Stomach (tissue), 9 donors: Measurements from ENCODE around the gene BBS4. TPM values are rescaled to one million over a fixed set of nuclear protein-coding genes. Genes with fewer than 3 reads are reported as not detected.
A peak's percentile ranks its signal among the peaks of the same experiment; 100 is the strongest.

ENCODE experiments used
- DNase-seq, 2 donors: peaks; one replicate each; pipeline versions ENCODE4 v3.0.0 to v3.0.0-alpha.2; 2013 to 2019
- H3K27ac ChIP-seq, 5 donors: fragments of 200-600 bp in 4 of 5; sonication (generic) in 4 of 5; one replicate each; pipeline ENCODE4 v1.5.1; 2013 to 2019; ENCODE audit warnings: mild to moderate bottlenecking in 1 of 5, moderate library complexity in 1 of 5
- H3K27me3 ChIP-seq, 3 donors: fragments of 200-600 bp; sonication (generic); one replicate each; pipeline ENCODE4 v1.5.1; 2017 to 2019; ENCODE audit warnings: mixed run types in 1 of 3
- H3K36me3 ChIP-seq, 4 donors: fragments of 200-600 bp; sonication (generic); 1 replicate in 3 of 4; 2 replicates in 1 of 4; pipeline ENCODE4 v1.5.1; 2016 to 2019
- H3K4me1 ChIP-seq, 4 donors: fragments of 200-600 bp; sonication (generic); one replicate each; pipeline ENCODE4 v1.5.1; 2016 to 2019
- H3K4me3 ChIP-seq, 4 donors: fragments of 200-600 bp; sonication (generic) in 3 of 4; one replicate each; pipeline ENCODE4 v1.5.1; 2016 to 2019; ENCODE audit warnings: mild to moderate bottlenecking in 1 of 4
- H3K9me3 ChIP-seq, 4 donors: fragments of 200-600 bp; sonication (generic); one replicate each; pipeline ENCODE4 v1.5.1; 2016 to 2019
- CTCF ChIP-seq, 7 experiments: fragments of 450-650 bp in 4 of 7; fragments of 200-600 bp in 3 of 7; sonication (generic) in 3 of 7; IDR thresholded peaks; one replicate each; pipeline ENCODE4 v1.5.1; 2016 to 2019; ENCODE audit warnings: antibody characterized with exemption in 7 of 7, control low read depth in 2 of 7, mild to moderate bottlenecking in 1 of 7
- EP300 ChIP-seq: sonication (generic); formaldehyde crosslinking; IDR thresholded peaks from one replicate; pipeline ENCODE4 v1.6.1; 2017; ENCODE audit warnings: antibody characterized with exemption
- POLR2A ChIP-seq, 4 donors: fragments of 450-650 bp; IDR thresholded peaks; one replicate each; pipeline ENCODE4 v1.6.1; 2016; ENCODE audit warnings: antibody characterized with exemption in 4 of 4, control low read depth in 2 of 4, mild to moderate bottlenecking in 1 of 4, moderate library complexity in 1 of 4
- POLR2AphosphoS5 ChIP-seq, 3 donors: sonication (generic); formaldehyde crosslinking; IDR thresholded peaks; one replicate each; pipeline ENCODE4 v1.6.1; 2016; ENCODE audit warnings: antibody characterized with exemption in 3 of 3
- WGBS, 5 donors: extraction: QIAGEN DNeasy Blood & Tissue Kit in 3 of 5; methylation state at CpG; one replicate each; pipeline versions ENCODE4 v1.1.5 to v1.1.7; 2013 to 2018; 5-methylcytosine and 5-hydroxymethylcytosine counted together
- intact Hi-C: fragments of 100-400 bp; cut with DNase I; formaldehyde crosslinking; loops from one replicate; pipeline ENCODE4 v1.15.1; 2023; ENCODE audit warnings: low total_unique reads
- polyA plus RNA-seq, 3 donors: library from polyadenylated mRNA; stranded (reverse); fragments of 200-250 nt; gene quantifications; one replicate each; pipeline ENCODE4 v1.2.3, GENCODE V29; 2013
- total RNA-seq, 5 donors: library from RNA; depleted of rRNA; stranded (reverse); fragments of >200 nt; gene quantifications; one replicate each; pipeline versions ENCODE4 v1.1.0 to v1.2.3, GENCODE V29; 2014 to 2016
- donor health status: healthy with polysubstance abuse.
- donor health status: Bipolar disorder and iron deficiency.
- donor health status: healthy.

The BBS4 gene
- total and polyA plus RNA-seq, 8 donors: 4.3 to 53.1 (median 17.5) TPM

GRCh38 chr15:72680931-72681330 lies 5.1 kb upstream of the BBS4 start:
- Histone ChIP-seq H3K9me3 (no peaks in the 10 kb centered on the region), H3K27ac (no peak overlapping the region), H3K27me3 (peaks cover 0 to 35% (median 9%) of the 10 kb centered on the region in 3 donors), H3K4me1 (peaks cover 4 to 9% (median 7%) of the 10 kb centered on the region in 4 donors), H3K4me3 (no peak overlapping the region), H3K36me3 (no peaks in the 10 kb centered on the region)
- 50 to 68% (median 56%) methylated on average over 3 of the region's 3 CpGs for WGBS, 5 donors
- no peak for TF ChIP-seq POLR2A (IDR thresholded peaks at IDR 0.05)
- TF ChIP-seq EP300: no peak
- no peak for TF ChIP-seq CTCF (IDR thresholded peaks at IDR 0.05)
- TF ChIP-seq POLR2AphosphoS5 (IDR thresholded peaks at IDR 0.05): no peak
- intact Hi-C loops: no loop called here
- no peak for DNase-seq

- no peak for DNase-seq
- H3K27ac ChIP-seq: no peak overlapping the region
- no peak overlapping the region for H3K4me3 ChIP-seq
- no peaks in the 10 kb centered on the region for H3K36me3 ChIP-seq
- intact Hi-C loops: no loop called here
- peaks cover 0 to 18% (median 4%) of the 10 kb centered on the region in 3 donors for H3K27me3 ChIP-seq
- TF ChIP-seq CTCF (IDR thresholded peaks at IDR 0.05) (no peak), EP300 (no peak)
- H3K4me1 ChIP-seq: peaks cover 8 to 22% (median 18%) of the 10 kb centered on the region in 4 donors
- WGBS, 5 donors: 91 to 94% (median 92%) methylated on average over 3 of the region's 3 CpGs
- no peaks in the 10 kb centered on the region for H3K9me3 ChIP-seq
Measured at GRCh38 chr15:72682772-72683171, 3.2 kb upstream of the BBS4 start.

GRCh38 chr15:72685301-72685924 lies 594 bp upstream of the BBS4 start:
- intact Hi-C loops: no loop called here
- no peak for DNase-seq

GRCh38 chr15:72688697-72689096 lies 2.7 kb downstream of the BBS4 start:
- no peak for TF ChIP-seq EP300
- no peak for TF ChIP-seq POLR2A (IDR thresholded peaks at IDR 0.05)
- no peak for TF ChIP-seq POLR2AphosphoS5 (IDR thresholded peaks at IDR 0.05)
- TF ChIP-seq CTCF (IDR thresholded peaks at IDR 0.05): no peak
- no peak for DNase-seq
- Histone ChIP-seq H3K36me3 (no peaks in the 10 kb centered on the region), H3K4me1 (peaks cover 8 to 22% (median 18%) of the 10 kb centered on the region in 4 donors), H3K4me3 (no peak overlapping the region), H3K27ac (no peak overlapping the region), H3K27me3 (no peaks in the 10 kb centered on the region), H3K9me3 (no peaks in the 10 kb centered on the region)
- 97 to 99% (median 99%) methylated on average over 5 of the region's 5 CpGs for WGBS, 5 donors
- intact Hi-C loops: no loop called here

More at GRCh38 chr15:72685301-72685924, 594 bp upstream of the BBS4 start:
- H3K27ac ChIP-seq: peak overlapping the region; percentile 87 to 99 (median 91)
- H3K27me3 ChIP-seq: peaks cover 0 to 5% (median 0%) of the 10 kb centered on the region in 3 donors
- no peaks in the 10 kb centered on the region for H3K9me3 ChIP-seq
- TF ChIP-seq POLR2AphosphoS5 (IDR thresholded peaks at IDR 0.05): no peak
- no peak for TF ChIP-seq POLR2A (IDR thresholded peaks at IDR 0.05)
- TF ChIP-seq CTCF (IDR thresholded peaks at IDR 0.05): no peak
- no peak for TF ChIP-seq EP300
- WGBS, 5 donors: 12 to 28% (median 15%) methylated on average over 23 of the region's 23 CpGs
- H3K36me3 ChIP-seq: no peaks in the 10 kb centered on the region
- H3K4me1 ChIP-seq: peaks cover 8 to 22% (median 18%) of the 10 kb centered on the region in 4 donors
- peak overlapping the region; percentile 55 to 76 (median 73) for H3K4me3 ChIP-seq
